Type B pancreatic cell (in vitro differentiated cells): ENCODE measurements around the gene PDE5A. TPM values are rescaled to one million over a fixed set of nuclear protein-coding genes. Genes with fewer than 3 reads are reported as not detected.

ENCODE experiments used
- DNase-seq: peaks from one replicate; pipeline ENCODE4 v3.0.0; 2021; ENCODE audit warnings: mixed read lengths; ENCODE audit not compliant: unreplicated experiment; ENCODE audit errors: extremely low spot score
- H3K27ac Mint-ChIP-seq: 2 replicates; pipeline ENCODE4 v1.8.0; 2021; ENCODE audit warnings: mild to moderate bottlenecking, mixed read lengths
- H3K27me3 Mint-ChIP-seq: 2 replicates; pipeline ENCODE4 v1.8.0; 2021; ENCODE audit warnings: mixed read lengths
- H3K36me3 Mint-ChIP-seq: 2 replicates; pipeline ENCODE4 v1.8.0; 2021; ENCODE audit warnings: mixed read lengths
- H3K4me1 Mint-ChIP-seq: one replicate; pipeline ENCODE4 v1.8.0; 2021; ENCODE audit warnings: mixed read lengths; ENCODE audit not compliant: unreplicated experiment
- H3K4me3 Mint-ChIP-seq: 2 replicates; pipeline ENCODE4 v1.8.0; 2021; ENCODE audit warnings: mild to moderate bottlenecking, mixed read lengths
- H3K9me3 Mint-ChIP-seq: 2 replicates; pipeline ENCODE4 v1.8.0; 2021; ENCODE audit warnings: mixed read lengths
- CTCF ChIP-seq: fragments of 200-600 bp; sonication (generic); conservative IDR thresholded peaks from 2 replicates; pipeline ENCODE4 v1.5.0; 2021; ENCODE audit warnings: antibody characterized with exemption, mild to moderate bottlenecking
- total RNA-seq: library from RNA; stranded (reverse); gene quantifications from 2 replicates; pipeline ENCODE4 v1.2.1, GENCODE V29; 2021; ENCODE audit warnings: low replicate concordance

PDE5A gene
- total RNA-seq, 1 donor from 2014 or later: 77.4 TPM

- no peak for DNase-seq
- no peak for TF ChIP-seq CTCF
- Mint-ChIP-seq H3K4me1 (peaks cover 8% of the 10 kb centered on the region), H3K4me3 (peak overlapping the region; percentile 95), H3K9me3 (no peaks in the 10 kb centered on the region), H3K27ac (no peak overlapping the region), H3K27me3 (peaks cover 3% of the 10 kb centered on the region), H3K36me3 (peaks cover 16% of the 10 kb centered on the region)
Observed at GRCh38 chr4:119624356-119624755, 4.2 kb downstream of the PDE5A start.

- Mint-ChIP-seq H3K9me3 (no peaks in the 10 kb centered on the region), H3K36me3 (peaks cover 16% of the 10 kb centered on the region)
Observed at GRCh38 chr4:119623025-119623424, 5.6 kb downstream of the PDE5A start.

GRCh38 chr4:119615068-119615719, 13.4 kb downstream of the PDE5A start:
- no peak for DNase-seq
- Mint-ChIP-seq H3K9me3 (no peaks in the 10 kb centered on the region), H3K27ac (no peak overlapping the region), H3K27me3 (no peaks in the 10 kb centered on the region), H3K4me3 (no peak overlapping the region), H3K4me1 (peaks cover 10% of the 10 kb centered on the region), H3K36me3 (peaks cover 13% of the 10 kb centered on the region)
- no peak for TF ChIP-seq CTCF

More at GRCh38 chr4:119623025-119623424, 5.6 kb downstream of the PDE5A start:
- Mint-ChIP-seq H3K27me3 (no peaks in the 10 kb centered on the region), H3K27ac (no peak overlapping the region), H3K4me1 (peaks cover 8% of the 10 kb centered on the region), H3K4me3 (no peak overlapping the region)
- no peak for TF ChIP-seq CTCF
- no peak for DNase-seq

- Mint-ChIP-seq H3K4me1 (peaks cover 5% of the 10 kb centered on the region), H3K9me3 (peaks cover 9% of the 10 kb centered on the region), H3K36me3 (peaks cover 40% of the 10 kb centered on the region), H3K27me3 (no peaks in the 10 kb centered on the region), H3K4me3 (no peak overlapping the region), H3K27ac (no peak overlapping the region)
- no peak for DNase-seq
- no peak for TF ChIP-seq CTCF
Observed at GRCh38 chr4:119604266-119604665, 24.3 kb downstream of the PDE5A start.

- DNase-seq: no peak
- no peak overlapping the region for H3K27ac Mint-ChIP-seq
- no peaks in the 10 kb centered on the region for H3K27me3 Mint-ChIP-seq
- TF ChIP-seq CTCF: no peak
- H3K4me1 Mint-ChIP-seq: peaks cover 10% of the 10 kb centered on the region
- H3K9me3 Mint-ChIP-seq: peaks cover 17% of the 10 kb centered on the region
- H3K4me3 Mint-ChIP-seq: no peak overlapping the region
- peaks cover 51% of the 10 kb centered on the region for H3K36me3 Mint-ChIP-seq
Observed at GRCh38 chr4:119602366-119602765, 26.2 kb downstream of the PDE5A start.
